ENCODE results near the gene STKLD1. TPM values are rescaled to one million over a fixed set of nuclear protein-coding genes. Genes with fewer than 3 reads are reported as not detected.
"Not testable (repeated sequence)": the region's sequence is repeated elsewhere in the genome, so short reads cannot be mapped to it uniquely, and the experiment has no call there.

STKLD1 gene
- total RNA-seq, 1 donor from 2014 or later, result 0.41 TPM

DNA sequence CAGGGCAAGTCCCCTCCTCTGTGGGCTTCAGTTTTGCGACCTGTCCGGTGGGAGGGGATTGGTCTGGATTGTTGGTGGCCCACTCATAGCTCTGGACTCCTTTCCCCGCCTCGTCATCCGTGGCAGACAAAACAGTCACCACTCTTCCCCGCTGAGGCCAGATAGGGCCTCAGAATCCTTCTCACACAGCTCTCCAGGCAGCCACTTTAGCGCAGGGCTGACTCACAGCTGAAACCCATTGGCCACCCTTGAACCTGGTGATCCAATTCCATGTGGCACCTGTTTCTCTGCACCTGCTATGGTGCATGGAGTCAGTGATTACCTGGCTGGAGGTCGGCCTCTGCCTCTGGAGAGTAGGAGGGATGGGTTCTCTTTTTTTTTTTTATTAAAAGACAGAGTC, 67.8 kb downstream of the STKLD1 start:
- DNase-seq, result no peak

- DNase-seq, result no peak
Observed at GRCh38 chr9:133445293-133445969, 69.3 kb downstream of the STKLD1 start.

GRCh38 chr9:133448487-133448972, 72.4 kb downstream of the STKLD1 start:
- DNase-seq, result no peak

GRCh38 chr9:133449760-133450159, 73.6 kb downstream of the STKLD1 start:
- DNase-seq, result no peak

GRCh38 chr9:133451865-133452264, 75.7 kb downstream of the STKLD1 start:
- DNase-seq, result not testable (repeated sequence)

- no peak for DNase-seq
Observed at GRCh38 chr9:133452562-133452961, 76.4 kb downstream of the STKLD1 start.

GRCh38 chr9:133453651-133454050, 77.5 kb downstream of the STKLD1 start:
- DNase-seq, result peak; percentile 25

- DNase-seq, result no peak
Observed at GRCh38 chr9:133454325-133454724, 78.2 kb downstream of the STKLD1 start.

GRCh38 chr9:133454943-133455673, 78.9 kb downstream of the STKLD1 start:
- DNase-seq, result no peak

Small RNAs within 50 kb of the gene (small RNA-seq; reads per million reads assigned to genes)
- gene RF00019 (ENCODE audit: low replicate concordance), result not detected
- gene SNORD24 (ENCODE audit: low replicate concordance), result not detected
- not detected for gene SNORD36A (ENCODE audit: low replicate concordance)
- gene SNORD36B (ENCODE audit: low replicate concordance), result not detected
- not detected for gene SNORD36C (ENCODE audit: low replicate concordance)

Other genes starting within 250 kb of the STKLD1 start
- 5.1 TPM for gene GBGT1, start 212.5 kb upstream of the STKLD1 start, total RNA-seq
- not detected for gene OBP2B, start 167.1 kb upstream of the STKLD1 start, total RNA-seq
- 1.4 TPM for gene ABO, start 101.2 kb upstream of the STKLD1 start, total RNA-seq
- gene SURF6, start 40.2 kb upstream of the STKLD1 start, total RNA-seq, result 18.9 TPM
- gene MED22, start 28.2 kb upstream of the STKLD1 start, total RNA-seq, result 29.4 TPM
- 1,430 TPM for gene RPL7A, start 28.1 kb upstream of the STKLD1 start, total RNA-seq
- 23.6 TPM for gene SURF1, start 19.9 kb upstream of the STKLD1 start, total RNA-seq
- 4.1 TPM for gene SURF2, start 19.8 kb upstream of the STKLD1 start, total RNA-seq
- gene SURF4, start 306 bp upstream of the STKLD1 start, total RNA-seq, result 160 TPM
- 19.0 TPM for gene REXO4, start 41.6 kb downstream of the STKLD1 start, total RNA-seq
- gene ADAMTS13, start 46.0 kb downstream of the STKLD1 start, total RNA-seq, result 4.2 TPM
- gene CACFD1, start 83.6 kb downstream of the STKLD1 start, total RNA-seq, result 6.8 TPM
- gene SLC2A6, start 102.7 kb downstream of the STKLD1 start, total RNA-seq, result 0.92 TPM
- 18.3 TPM for gene MYMK, start 148.6 kb downstream of the STKLD1 start, total RNA-seq
- gene ADAMTSL2, start 158.3 kb downstream of the STKLD1 start, total RNA-seq, result 4.3 TPM
- not detected for gene FAM163B, start 233.0 kb downstream of the STKLD1 start, total RNA-seq